Ureter (tissue), 1 donor: ENCODE data around the gene GPC6. TPM values are rescaled to one million over a fixed set of nuclear protein-coding genes. Genes with fewer than 3 reads are reported as not detected.

Experiments
- DNase-seq: peaks from one replicate; pipeline ENCODE4 v3.0.0-alpha.2; 2020; ENCODE audit warnings: low spot score
- total RNA-seq: library from RNA; stranded (reverse); gene quantifications from one replicate; pipeline ENCODE4 v1.2.4, GENCODE V29; 2023
- donor health status: DM: yes; HTN: yes; CAD: no.

The GPC6 gene
- total RNA-seq, 1 donor from 2014 or later, result 6.8 TPM

- DNase-seq, result no peak
Observed at GRCh38 chr13:93230261-93230855, 3.8 kb downstream of the GPC6 start.

- no peak for DNase-seq
Observed at GRCh38 chr13:93231867-93232266, 5.3 kb downstream of the GPC6 start.

- no peak for DNase-seq
Observed at GRCh38 chr13:93233997-93234416, 7.4 kb downstream of the GPC6 start.

GRCh38 chr13:93234459-93234858 lies 7.9 kb downstream of the GPC6 start:
- no peak for DNase-seq

GRCh38 chr13:93235258-93236015 lies 8.8 kb downstream of the GPC6 start:
- no peak for DNase-seq

- no peak for DNase-seq
Observed at GRCh38 chr13:93238711-93239110, 12.1 kb downstream of the GPC6 start.

- no peak for DNase-seq
Observed at GRCh38 chr13:93243375-93244063, 16.9 kb downstream of the GPC6 start.

GRCh38 chr13:93244141-93244917 lies 17.7 kb downstream of the GPC6 start:
- peak; percentile 42 for DNase-seq

- no peak for DNase-seq
Observed at GRCh38 chr13:93244918-93245280, 18.3 kb downstream of the GPC6 start.

- no peak for DNase-seq
Observed at GRCh38 chr13:93246069-93246468, 19.5 kb downstream of the GPC6 start.

- DNase-seq, result no peak
Observed at GRCh38 chr13:93248627-93249047, 22.0 kb downstream of the GPC6 start.

- no peak for DNase-seq
Observed at GRCh38 chr13:93249364-93250306, 23.0 kb downstream of the GPC6 start.

GRCh38 chr13:93254775-93255174 lies 28.2 kb downstream of the GPC6 start:
- DNase-seq, result no peak

GRCh38 chr13:93256998-93257397 lies 30.4 kb downstream of the GPC6 start:
- DNase-seq, result no peak

GRCh38 chr13:93259527-93260080 lies 33.0 kb downstream of the GPC6 start:
- DNase-seq, result no peak

- DNase-seq, result no peak
Observed at GRCh38 chr13:93260591-93260990, 34.0 kb downstream of the GPC6 start.

- DNase-seq, result no peak
Observed at GRCh38 chr13:93262729-93263345, 36.2 kb downstream of the GPC6 start.

- no peak for DNase-seq
Observed at GRCh38 chr13:93264876-93265275, 38.3 kb downstream of the GPC6 start.

- no peak for DNase-seq
Observed at GRCh38 chr13:93265800-93266199, 39.2 kb downstream of the GPC6 start.

GRCh38 chr13:93266681-93267080 lies 40.1 kb downstream of the GPC6 start:
- DNase-seq, result no peak
